NCI-H526 treated with DMSO at 0.1 percent for 48 hours (cell line): ENCODE results near the gene SCAPER.
"Not testable (repeated sequence)": the region's sequence is repeated elsewhere in the genome, so short reads cannot be mapped to it uniquely, and the experiment has no call there.

ENCODE experiments used
- DNase-seq: peaks from one replicate; lab custom pipeline; 2025; lab: John Stamatoyannopoulos, UW

SCAPER gene

GRCh38 chr15:76313175-76313567 is 592.0 kb downstream of the SCAPER start:
- not testable (repeated sequence) for DNase-seq

- no peak for DNase-seq
Observed at GRCh38 chr15:76312540-76313174, 592.5 kb downstream of the SCAPER start.

GRCh38 chr15:76311100-76311953 is 593.8 kb downstream of the SCAPER start, which contains the start of gene ETFA:
ETFA (minus strand) TSS chr15:76311469; CDS start chr15:76311388, 81 bp downstream.
- peak; percentile 89 for DNase-seq

- no peak for DNase-seq
Observed at GRCh38 chr15:76310475-76311099, 594.6 kb downstream of the SCAPER start.

DNA sequence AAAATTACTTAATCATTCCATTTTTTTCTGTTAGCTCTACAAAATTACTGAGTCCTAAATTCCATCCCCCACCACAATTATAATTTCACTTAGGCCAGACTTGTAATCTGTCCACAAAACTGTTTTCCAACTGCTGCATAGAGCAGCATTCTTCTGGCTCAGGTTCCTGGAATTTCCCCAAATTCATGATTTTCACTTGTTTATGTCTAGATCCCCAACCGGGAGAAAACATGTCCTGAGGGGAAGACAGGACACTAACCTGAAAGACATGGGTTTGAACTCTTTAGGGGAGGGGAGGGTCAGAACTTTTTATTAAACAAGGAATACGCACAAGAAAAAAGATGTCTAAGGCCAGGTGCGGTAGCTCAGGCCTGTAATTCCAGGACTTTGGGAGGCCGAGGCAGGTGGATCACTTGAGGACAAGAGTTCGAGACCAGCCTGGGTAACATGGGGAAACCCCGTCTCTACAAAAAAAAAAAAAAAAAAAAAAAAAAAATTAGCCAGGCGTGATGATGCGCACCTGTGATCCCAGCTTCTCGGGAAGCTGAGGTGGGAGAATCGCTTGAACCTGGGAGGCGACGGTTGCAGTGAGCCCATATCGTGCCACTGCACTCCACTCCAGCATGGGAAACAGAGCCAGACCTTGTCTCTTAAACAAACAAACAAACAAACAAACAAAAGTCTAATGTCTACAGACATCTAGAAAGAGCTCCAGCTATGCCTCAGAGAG is 595.4 kb downstream of the SCAPER start:
- DNase-seq, result no peak

DNA sequence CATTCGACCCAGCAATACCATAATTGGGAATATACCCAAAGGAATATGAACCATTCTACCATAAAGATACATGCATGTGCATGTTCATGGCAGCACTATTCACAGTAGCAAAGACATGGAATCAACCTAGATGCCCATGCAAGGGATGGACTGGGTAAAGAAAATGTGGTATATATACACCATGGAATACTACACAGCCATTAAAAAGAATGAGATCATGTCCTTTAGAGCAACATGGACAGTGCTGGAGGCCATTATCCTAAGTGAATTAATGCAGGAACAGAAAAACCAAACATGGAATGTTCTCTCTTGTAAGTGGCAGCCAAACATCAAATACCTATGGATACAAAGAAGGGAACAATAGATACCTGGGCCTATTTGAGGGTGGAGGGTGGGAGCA is 601.2 kb downstream of the SCAPER start:
- DNase-seq, result no peak

DNA sequence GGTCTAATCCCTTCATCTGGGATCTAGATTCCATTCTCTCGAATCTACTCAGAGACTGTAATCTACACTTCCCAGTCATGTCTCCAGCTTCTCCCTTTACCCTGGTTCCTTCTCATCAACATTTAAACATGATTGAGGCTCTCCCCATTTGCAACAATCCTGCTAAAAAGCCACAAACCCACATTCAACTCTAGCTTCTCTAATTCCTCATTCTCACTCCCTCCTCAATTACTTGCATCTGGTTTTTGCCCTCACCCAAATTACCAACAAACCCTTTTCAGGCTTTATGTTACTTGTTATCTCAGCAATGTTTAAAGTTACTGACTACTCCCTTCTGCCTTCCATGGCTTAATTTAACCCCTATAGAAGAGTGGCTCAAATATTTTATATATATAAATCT is 605.4 kb downstream of the SCAPER start:
- no peak for DNase-seq

- no peak for DNase-seq
Observed at GRCh38 chr15:76298986-76299385, 606.2 kb downstream of the SCAPER start.

GRCh38 chr15:76297951-76298350 is 607.2 kb downstream of the SCAPER start:
- DNase-seq, result not testable (repeated sequence)
